Uterus (tissue), 2 donors: Measurements from ENCODE around the gene TNRC6C.

Experiments
- POLR2A ChIP-seq, 2 donors: fragments of 450-650 bp; IDR thresholded peaks; one replicate each; pipeline ENCODE4 v1.6.1; 2016; ENCODE audit warnings: antibody characterized with exemption in 2 of 2, mild to moderate bottlenecking in 1 of 2, moderate library complexity in 1 of 2
- TF ChIP-seq, protein P1 (sequence below), 4 experiments: fragments of 200-600 bp in 2 of 4; fragments of 450-650 bp in 2 of 4; sonication (generic) in 2 of 4; IDR thresholded peaks; one replicate each; pipeline ENCODE4 v1.5.1; 2016 to 2019; ENCODE audit warnings: antibody characterized with exemption in 4 of 4, mild to moderate bottlenecking in 2 of 4, moderate library complexity in 1 of 4

DNA sequence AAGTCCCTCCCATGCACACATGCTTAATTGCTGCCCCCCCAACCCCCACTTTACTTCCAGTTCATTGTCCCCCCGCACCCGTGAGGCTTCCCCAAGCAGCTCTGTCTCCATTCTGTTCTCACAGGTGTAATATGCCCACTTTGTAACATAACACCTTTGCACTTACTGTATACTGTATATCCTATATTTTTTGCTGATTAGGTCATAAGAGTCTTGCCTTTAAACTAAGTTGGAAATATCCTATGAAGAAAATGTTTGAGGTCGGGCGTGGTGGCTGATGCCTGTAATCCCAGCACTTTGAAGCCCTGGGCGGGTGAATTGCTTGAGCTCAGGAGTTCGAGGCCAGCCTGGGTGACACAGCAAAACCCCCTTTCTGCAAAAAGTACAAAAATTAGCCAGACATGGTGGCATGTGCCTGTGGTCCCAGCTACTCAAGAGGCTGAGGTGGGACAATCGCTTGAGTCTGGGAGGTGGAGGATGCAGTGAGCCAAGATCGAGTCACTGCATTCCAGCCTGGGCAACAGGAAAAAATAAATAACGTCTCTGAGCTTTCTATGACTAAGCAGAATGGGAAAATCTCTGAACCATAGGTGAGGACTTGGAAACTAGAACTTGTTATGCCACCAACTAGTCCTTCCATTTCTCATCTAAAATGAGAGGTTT is 76.1 kb downstream of the TNRC6C start:
- TF ChIP-seq, protein P1, sequence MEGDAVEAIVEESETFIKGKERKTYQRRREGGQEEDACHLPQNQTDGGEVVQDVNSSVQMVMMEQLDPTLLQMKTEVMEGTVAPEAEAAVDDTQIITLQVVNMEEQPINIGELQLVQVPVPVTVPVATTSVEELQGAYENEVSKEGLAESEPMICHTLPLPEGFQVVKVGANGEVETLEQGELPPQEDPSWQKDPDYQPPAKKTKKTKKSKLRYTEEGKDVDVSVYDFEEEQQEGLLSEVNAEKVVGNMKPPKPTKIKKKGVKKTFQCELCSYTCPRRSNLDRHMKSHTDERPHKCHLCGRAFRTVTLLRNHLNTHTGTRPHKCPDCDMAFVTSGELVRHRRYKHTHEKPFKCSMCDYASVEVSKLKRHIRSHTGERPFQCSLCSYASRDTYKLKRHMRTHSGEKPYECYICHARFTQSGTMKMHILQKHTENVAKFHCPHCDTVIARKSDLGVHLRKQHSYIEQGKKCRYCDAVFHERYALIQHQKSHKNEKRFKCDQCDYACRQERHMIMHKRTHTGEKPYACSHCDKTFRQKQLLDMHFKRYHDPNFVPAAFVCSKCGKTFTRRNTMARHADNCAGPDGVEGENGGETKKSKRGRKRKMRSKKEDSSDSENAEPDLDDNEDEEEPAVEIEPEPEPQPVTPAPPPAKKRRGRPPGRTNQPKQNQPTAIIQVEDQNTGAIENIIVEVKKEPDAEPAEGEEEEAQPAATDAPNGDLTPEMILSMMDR (IDR thresholded peaks at IDR 0.05) = no peak
- TF ChIP-seq POLR2A (IDR thresholded peaks at IDR 0.05) = no peak
